22Rv1 (cell line): ENCODE measurements around the gene CDK5R2.

ENCODE experiments used
- H3K27ac ChIP-seq: fragments of 450-650 bp; 2 replicates; pipeline ENCODE4 v1.5.1; 2017
- ZFX ChIP-seq: fragments of 450-650 bp; IDR thresholded peaks from 2 replicates; pipeline ENCODE4 v1.6.1; 2017; ENCODE audit warnings: antibody characterized with exemption, borderline replicate concordance
- TF ChIP-seq, protein P1 (sequence below): fragments of 450-650 bp; IDR thresholded peaks from 2 replicates; pipeline ENCODE4 v1.5.1; 2017; ENCODE audit warnings: mild to moderate bottlenecking

Gene CDK5R2

DNA sequence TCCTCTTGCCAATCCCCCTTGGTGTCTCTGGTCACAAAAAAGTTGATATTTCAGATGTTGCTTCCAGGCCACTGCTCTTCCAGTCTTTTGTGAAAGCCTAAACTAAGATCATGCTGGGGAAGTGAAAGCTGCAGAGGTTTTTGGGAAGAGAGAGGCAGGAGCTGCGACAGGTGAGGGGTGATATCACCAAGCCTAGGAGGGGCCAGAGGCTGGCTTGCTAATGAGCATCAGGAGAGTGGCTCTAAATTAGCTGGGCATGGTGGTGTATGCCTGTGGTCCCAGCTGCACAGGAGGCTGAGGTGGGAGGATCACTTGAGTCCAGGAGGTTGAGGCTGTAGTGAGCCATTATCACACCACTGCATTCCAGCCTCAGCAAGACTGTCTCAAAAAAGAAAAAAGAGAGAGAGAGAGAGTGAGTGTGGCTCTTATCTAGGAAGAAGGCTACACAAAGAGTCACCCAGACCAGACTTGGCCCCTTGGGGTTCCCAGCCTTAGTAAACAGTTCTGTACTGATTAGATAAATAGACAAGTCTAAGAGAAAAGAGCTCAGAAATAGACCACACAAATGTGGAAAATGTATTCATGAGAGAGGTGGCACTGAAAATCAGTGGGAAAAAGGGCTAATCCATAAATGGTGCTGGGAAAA lies 14.6 kb upstream of the CDK5R2 start:
- H3K27ac ChIP-seq, result no peak overlapping the region
- no peak for TF ChIP-seq ZFX

DNA sequence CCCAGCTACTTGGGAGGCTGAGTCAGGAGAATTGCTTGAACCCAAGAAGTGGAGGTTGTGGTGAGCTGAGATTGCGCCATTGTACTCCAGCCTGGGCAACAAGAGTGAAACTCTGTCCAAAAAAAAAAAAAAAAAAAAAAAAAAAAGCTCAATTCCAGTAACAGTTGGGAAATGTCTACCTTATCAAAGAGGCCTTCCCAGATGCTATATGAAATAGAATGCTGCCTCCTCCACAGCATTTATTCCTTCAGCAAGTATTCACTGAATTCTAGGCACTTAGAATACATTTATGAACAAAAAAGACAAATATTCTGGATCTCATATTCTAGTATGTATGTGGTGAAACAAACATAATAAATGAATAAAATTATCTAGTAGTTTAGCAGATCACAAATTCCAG lies 12.8 kb upstream of the CDK5R2 start:
- no peak for TF ChIP-seq ZFX
- H3K27ac ChIP-seq, result no peak overlapping the region

DNA sequence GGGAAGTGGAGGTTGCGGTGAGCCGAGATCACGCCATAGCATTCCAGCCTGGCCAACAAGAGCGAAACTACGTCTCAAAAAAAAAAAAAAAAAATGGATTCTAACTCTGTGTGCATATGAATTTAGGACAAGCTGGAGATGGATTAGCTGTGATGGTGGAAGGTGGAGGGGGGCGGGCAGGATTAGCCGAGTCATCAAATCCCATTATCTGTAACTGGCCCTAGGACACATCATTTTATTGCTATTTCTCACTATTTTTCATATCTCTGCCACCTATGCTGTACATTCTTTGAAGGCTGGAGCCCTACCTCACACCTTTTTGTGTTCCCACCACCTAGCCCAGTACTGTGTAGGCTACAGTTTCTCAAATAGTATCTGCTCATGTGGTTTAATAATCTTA lies 7.3 kb upstream of the CDK5R2 start:
- TF ChIP-seq, protein P1, sequence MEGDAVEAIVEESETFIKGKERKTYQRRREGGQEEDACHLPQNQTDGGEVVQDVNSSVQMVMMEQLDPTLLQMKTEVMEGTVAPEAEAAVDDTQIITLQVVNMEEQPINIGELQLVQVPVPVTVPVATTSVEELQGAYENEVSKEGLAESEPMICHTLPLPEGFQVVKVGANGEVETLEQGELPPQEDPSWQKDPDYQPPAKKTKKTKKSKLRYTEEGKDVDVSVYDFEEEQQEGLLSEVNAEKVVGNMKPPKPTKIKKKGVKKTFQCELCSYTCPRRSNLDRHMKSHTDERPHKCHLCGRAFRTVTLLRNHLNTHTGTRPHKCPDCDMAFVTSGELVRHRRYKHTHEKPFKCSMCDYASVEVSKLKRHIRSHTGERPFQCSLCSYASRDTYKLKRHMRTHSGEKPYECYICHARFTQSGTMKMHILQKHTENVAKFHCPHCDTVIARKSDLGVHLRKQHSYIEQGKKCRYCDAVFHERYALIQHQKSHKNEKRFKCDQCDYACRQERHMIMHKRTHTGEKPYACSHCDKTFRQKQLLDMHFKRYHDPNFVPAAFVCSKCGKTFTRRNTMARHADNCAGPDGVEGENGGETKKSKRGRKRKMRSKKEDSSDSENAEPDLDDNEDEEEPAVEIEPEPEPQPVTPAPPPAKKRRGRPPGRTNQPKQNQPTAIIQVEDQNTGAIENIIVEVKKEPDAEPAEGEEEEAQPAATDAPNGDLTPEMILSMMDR, result no peak
- no peak for TF ChIP-seq ZFX
- H3K27ac ChIP-seq, result no peak overlapping the region

DNA sequence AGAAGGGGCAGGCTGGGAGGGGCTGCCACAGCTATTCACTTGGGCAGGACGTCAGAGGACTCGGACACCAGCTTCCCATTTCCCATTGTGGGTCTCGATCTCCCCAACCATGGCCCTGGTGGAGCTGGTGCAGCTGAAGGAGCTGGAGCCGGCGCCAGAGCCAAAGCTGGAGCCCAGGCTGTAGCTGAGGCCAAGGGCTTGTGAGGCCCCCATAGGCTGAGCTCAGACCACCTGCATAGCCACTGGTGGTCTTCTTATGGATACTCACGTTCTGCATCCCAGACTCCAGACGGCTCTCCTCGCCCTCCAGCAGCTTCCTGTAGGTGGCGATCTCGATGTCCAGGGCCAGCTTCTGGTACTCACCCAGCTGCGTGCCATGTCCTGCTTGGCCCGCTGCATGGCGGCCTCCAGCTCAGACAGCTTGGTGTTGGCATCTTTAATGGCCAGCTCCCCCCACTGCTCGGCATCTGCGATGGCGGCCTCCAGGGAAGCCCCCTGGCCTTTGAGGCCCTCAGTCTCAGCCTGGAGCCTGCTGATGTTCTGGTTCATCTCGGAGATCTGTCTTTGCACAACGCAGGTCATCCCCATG lies 6.0 kb upstream of the CDK5R2 start:
- TF ChIP-seq ZFX, result no peak
- TF ChIP-seq, protein P1, result peak; percentile 52
- no peak overlapping the region for H3K27ac ChIP-seq

DNA sequence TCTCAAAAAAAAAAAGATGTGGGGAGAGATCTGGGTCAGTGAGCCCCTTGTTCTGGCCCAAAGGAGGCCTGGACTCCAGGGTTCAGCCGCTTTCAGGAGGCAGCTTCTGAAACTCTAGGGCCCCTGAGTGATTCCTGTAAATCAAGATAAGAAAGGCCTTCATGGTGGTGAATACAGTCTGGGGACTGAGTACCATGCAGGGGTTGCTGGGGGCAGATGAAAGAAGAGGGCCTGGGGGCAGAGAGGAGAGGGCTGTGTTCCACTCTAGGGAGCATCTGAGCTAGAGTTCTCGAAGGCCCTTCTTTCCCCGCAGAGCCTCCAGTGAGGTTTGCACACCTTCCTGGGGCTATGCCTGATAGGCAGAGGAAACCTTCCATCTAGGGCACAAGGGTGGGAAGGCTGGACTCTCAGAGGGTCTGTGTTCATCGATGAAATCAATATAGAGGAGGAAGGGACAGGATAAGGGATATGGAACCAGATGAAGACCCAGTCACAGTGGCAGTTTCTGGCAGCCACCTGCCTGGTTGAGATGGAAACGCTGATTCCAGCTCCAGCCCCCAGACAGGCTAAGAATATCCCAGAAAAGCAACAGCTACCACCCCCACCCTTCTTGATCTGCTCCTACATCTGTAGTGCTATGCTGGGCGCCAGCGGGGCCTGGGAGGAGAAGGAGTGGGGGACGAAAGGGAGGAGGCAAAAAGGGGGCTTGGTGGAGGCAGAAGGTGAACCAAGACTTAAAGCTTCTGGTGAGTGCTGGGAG lies 4.7 kb upstream of the CDK5R2 start:
- TF ChIP-seq, protein P1, result no peak
- TF ChIP-seq ZFX, result no peak
- no peak overlapping the region for H3K27ac ChIP-seq

DNA sequence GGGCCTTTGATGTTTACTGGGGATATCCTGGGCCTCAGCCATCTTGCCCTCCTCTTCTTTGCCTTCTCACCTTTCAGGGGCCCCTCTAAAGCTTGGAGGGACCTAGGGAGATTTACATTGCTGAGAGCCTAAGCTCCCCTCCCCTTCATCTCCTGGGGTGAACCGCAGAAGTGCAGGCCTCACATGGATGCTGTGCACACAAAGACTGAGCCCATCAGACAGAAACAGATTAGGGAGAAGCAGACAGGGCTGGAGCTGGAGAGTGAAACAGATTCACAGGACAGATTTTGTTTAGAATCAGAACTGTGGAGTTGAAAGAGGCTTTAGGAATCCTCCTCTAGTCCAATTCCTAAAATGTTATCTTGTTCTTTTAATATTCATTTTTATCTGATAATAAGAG lies 3.4 kb upstream of the CDK5R2 start:
- H3K27ac ChIP-seq, result no peak overlapping the region
- no peak for TF ChIP-seq ZFX
- TF ChIP-seq, protein P1, result no peak

DNA sequence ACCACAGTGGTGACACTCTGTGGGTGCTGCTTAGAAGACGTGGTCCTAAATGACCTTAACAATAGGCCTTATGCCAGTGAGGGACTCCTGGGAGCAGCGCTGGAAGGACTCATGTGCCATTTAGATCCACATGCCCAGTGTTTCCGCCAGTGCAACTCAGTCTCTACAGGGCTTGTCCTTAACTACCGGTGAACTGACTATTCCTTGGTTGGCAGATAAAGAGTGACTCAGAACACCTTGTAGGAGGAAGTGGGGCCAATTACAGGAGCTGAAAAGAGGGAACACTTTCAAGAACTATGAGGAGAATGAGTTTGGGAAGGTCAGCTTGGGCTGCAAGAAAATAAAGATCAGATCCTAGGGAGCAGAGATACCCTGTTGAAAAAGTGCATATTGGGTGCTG lies 1.8 kb upstream of the CDK5R2 start:
- no peak overlapping the region for H3K27ac ChIP-seq
- no peak for TF ChIP-seq ZFX
- TF ChIP-seq, protein P1, result no peak

DNA sequence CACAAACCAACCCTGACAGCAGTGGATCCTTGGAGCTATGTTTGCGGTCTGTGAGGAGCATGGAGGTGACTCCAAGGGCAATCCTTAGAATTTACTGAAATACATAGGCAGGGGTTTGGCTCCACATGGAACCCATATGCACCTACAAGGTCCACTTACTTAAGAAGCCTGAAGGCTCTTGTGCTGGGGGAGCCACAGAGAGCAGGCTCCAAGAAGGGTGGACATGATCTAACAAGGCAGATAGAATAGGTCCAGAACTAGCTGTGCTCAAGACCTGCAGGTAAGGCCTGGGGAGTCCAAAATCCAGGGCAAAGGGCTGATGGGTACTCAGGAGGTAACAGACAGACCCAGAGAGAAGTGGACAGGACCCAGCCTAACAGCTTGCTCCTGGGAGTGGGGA lies 1.2 kb upstream of the CDK5R2 start:
- H3K27ac ChIP-seq, result no peak overlapping the region

More for the DNA sequence above, 1.2 kb upstream of the CDK5R2 start:
- TF ChIP-seq, protein P1, result no peak
- no peak for TF ChIP-seq ZFX
